K562 (cell line): ENCODE results near the gene B3GALT4. TPM values are rescaled to one million over a fixed set of nuclear protein-coding genes. Genes with fewer than 3 reads are reported as not detected.

Experiments
- BMI1 ChIP-seq: fragments of 150-350 bp; IDR thresholded peaks from 2 replicates; pipeline ENCODE4 v1.6.1; 2014; ENCODE audit warnings: low read length
- E2F1 ChIP-seq: sonication (generic); formaldehyde crosslinking; IDR thresholded peaks from 2 replicates; pipeline ENCODE4 v1.8.1; 2023; ENCODE audit warnings: mild to moderate bottlenecking, missing genetic modification reagents, moderate library complexity
- E4F1 ChIP-seq: fragments of 250-450 bp; sonication (Bioruptor Pico); IDR thresholded peaks from 2 replicates; pipeline ENCODE4 v1.5.0; 2021; ENCODE audit warnings: mild to moderate bottlenecking, borderline replicate concordance
- HDAC1 ChIP-seq, 2 experiments: fragments of 450-650 bp; IDR thresholded peaks; 2 replicates each; pipeline ENCODE4 v1.6.1; 2016 to 2017; ENCODE audit warnings: inconsistent platforms in 1 of 2, mild to moderate bottlenecking in 1 of 2, moderate library complexity in 1 of 2
- KHSRP ChIP-seq: fragments of 450-650 bp; IDR thresholded peaks from 2 replicates; pipeline ENCODE4 v1.6.1; 2017
- SIN3A ChIP-seq, 2 experiments: fragments of 150-350 bp in 1 of 2; IDR thresholded peaks; 2 replicates each; pipeline ENCODE4 v1.6.1; 2011 to 2016; ENCODE audit warnings: borderline replicate concordance in 2 of 2, low read depth in 2 of 2, low read length in 2 of 2, mild to moderate bottlenecking in 2 of 2, moderate library complexity in 2 of 2; ENCODE audit not compliant: control insufficient read depth in 1 of 2
- SIX5 ChIP-seq, 2 experiments: IDR thresholded peaks; 2 replicates each; pipeline ENCODE4 v1.6.1; 2011; ENCODE audit warnings: low read length in 2 of 2, borderline replicate concordance in 1 of 2, low read depth in 1 of 2, mild to moderate bottlenecking in 1 of 2, moderate library complexity in 1 of 2; ENCODE audit not compliant: insufficient read depth in 1 of 2
- SREBF1 ChIP-seq: fragments of 150-350 bp; IDR thresholded peaks from 2 replicates; pipeline ENCODE4 v1.6.1; 2014; ENCODE audit warnings: antibody characterized with exemption, low read depth, low read length, borderline replicate concordance
- TSHZ1 ChIP-seq: fragments of 250-450 bp; sonication (Bioruptor Pico); IDR thresholded peaks from 2 replicates; pipeline ENCODE4 v1.4.0; 2020; ENCODE audit warnings: mild to moderate bottlenecking, moderate library complexity
- WHSC1 ChIP-seq: IDR thresholded peaks from one replicate; pipeline ENCODE4 v1.6.1; 2012; ENCODE audit warnings: low read length, control low read depth, inconsistent platforms
- ZC3H11A ChIP-seq: IDR thresholded peaks from 2 replicates; pipeline ENCODE4 v1.6.1; 2012; ENCODE audit warnings: low read depth, low read length, improper control_type of control experiment
- ZNF395 ChIP-seq: fragments of 200-800 bp; sonication (Bioruptor generic); IDR thresholded peaks from 2 replicates; pipeline ENCODE4 v1.6.1; 2017; ENCODE audit warnings: missing genetic modification characterization, missing compliant biosample characterization
- polyA plus RNA-seq, 8 experiments: library from polyadenylated mRNA; depleted of rRNA in 4 of 8; stranded (reverse) in 5 of 8; unstranded in 3 of 8; fragments of >200 nt; fragmentation: Nextera tagmentation in 2 of 8; fragmentation: Illumina TruSeq in 1 of 8; extraction: Ambion mirVana in 2 of 8; extraction: Trizol in 1 of 8; gene quantifications; 2 replicates each; pipeline versions ENCODE4 v1.2.1 to v1.2.3, GENCODE V29; 2011 to 2014; ENCODE audit warnings: inconsistent platforms in 1 of 8, missing spikeins in 1 of 8
- total RNA-seq, 7 experiments: library from RNA; depleted of rRNA in 6 of 7; stranded (reverse); fragments of >200 nt in 6 of 7; fragmentation: Illumina TruSeq in 2 of 7; extraction: Trizol in 2 of 7; gene quantifications; 2 replicates each; pipeline versions ENCODE4 v1.2.1 to v1.2.3, GENCODE V29; 2011 to 2021; ENCODE audit warnings: low replicate concordance in 1 of 7

B3GALT4 gene
- total and polyA plus RNA-seq, 9 of the 15 experiments (the other 6 are each of a cell fraction or from before 2014, with no cell fraction given): 0.11 to 1.3 (median 0.53) TPM; not detected in 1

- TF ChIP-seq ZNF395 (CRISPR knock-in tag): no peak
- no peak for TF ChIP-seq ZC3H11A
- no peak for TF ChIP-seq WHSC1
- peak in 1 of 2 experiments; percentile 40; a peak in 2 of 4 replicates for TF ChIP-seq HDAC1 (IDR thresholded peaks at IDR 0.05)
- TF ChIP-seq SIN3A (IDR thresholded peaks at IDR 0.05; ENCODE audit: borderline replicate concordance in 2 of 2, control insufficient read depth in 1 of 2, low read depth in 2 of 2, low read length in 2 of 2): no peak; a peak in 1 of 4 replicates
- TF ChIP-seq SREBF1: no peak
- no peak for TF ChIP-seq TSHZ1 (CRISPR knock-in tag)
- TF ChIP-seq E4F1: no peak
- no peak for TF ChIP-seq E2F1 (CRISPR knock-in tag)
- TF ChIP-seq KHSRP: no peak
- TF ChIP-seq SIX5 (IDR thresholded peaks at IDR 0.05; ENCODE audit: borderline replicate concordance in 1 of 2, insufficient read depth in 1 of 2, low read depth in 1 of 2, low read length in 2 of 2): no peak
- TF ChIP-seq BMI1: no peak
Observed at GRCh38 chr6:33248932-33249731, 27.8 kb upstream of the B3GALT4 start (continued).
